Stomach (tissue), 4 donors: ENCODE data around the gene ACTN4.

ENCODE experiments used
- CTCF ChIP-seq, 7 experiments: fragments of 450-650 bp in 4 of 7; fragments of 200-600 bp in 3 of 7; sonication (generic) in 3 of 7; IDR thresholded peaks; one replicate each; pipeline ENCODE4 v1.5.1; 2016 to 2019; ENCODE audit warnings: antibody characterized with exemption in 7 of 7, control low read depth in 2 of 7, mild to moderate bottlenecking in 1 of 7
- POLR2A ChIP-seq, 4 donors: fragments of 450-650 bp; IDR thresholded peaks; one replicate each; pipeline ENCODE4 v1.6.1; 2016; ENCODE audit warnings: antibody characterized with exemption in 4 of 4, control low read depth in 2 of 4, mild to moderate bottlenecking in 1 of 4, moderate library complexity in 1 of 4
- POLR2AphosphoS5 ChIP-seq, 3 donors: sonication (generic); formaldehyde crosslinking; IDR thresholded peaks; one replicate each; pipeline ENCODE4 v1.6.1; 2016; ENCODE audit warnings: antibody characterized with exemption in 3 of 3

- no peak for TF ChIP-seq CTCF (IDR thresholded peaks at IDR 0.05)
- no peak for TF ChIP-seq POLR2A (IDR thresholded peaks at IDR 0.05)
- no peak for TF ChIP-seq POLR2AphosphoS5 (IDR thresholded peaks at IDR 0.05)
These were observed 86.2 kb downstream of the ACTN4 start for GRCh38 chr19:38733493-38734175.
